ENCODE measurements around the gene VOPP1. TPM values are rescaled to one million over a fixed set of nuclear protein-coding genes. Genes with fewer than 3 reads are reported as not detected.

VOPP1 gene
- total and polyA plus RNA-seq, 2 experiments from 2014 or later: 27.5 to 86.5 TPM

- Histone ChIP-seq H3K79me2 (ENCODE audit: insufficient read depth) (peaks cover 100% of the 10 kb centered on the region), H3K9me2 (ENCODE audit: insufficient read depth) (no peaks in the 10 kb centered on the region), H3K9me3 (ENCODE audit: low read depth) (no peaks in the 10 kb centered on the region), H3F3A (ENCODE audit: insufficient read depth) (peaks cover 25% of the 10 kb centered on the region; the same call in 1 of the 2 replicates), H2AFZ (no peak overlapping the region), H3K4me3 (no peak overlapping the region), H3K27me3 (replicated peaks; ENCODE audit: insufficient read depth) (no peaks in the 10 kb centered on the region), H3K9ac (no peak overlapping the region), H3K4me2 (ENCODE audit: unreplicated experiment) (no peak overlapping the region), H3K36me3 (ENCODE audit: low read depth) (no peaks in the 10 kb centered on the region), H4K20me1 (ENCODE audit: insufficient read depth) (peaks cover 4% of the 10 kb centered on the region), H3K27ac (no peak overlapping the region), H3K4me1 (ENCODE audit: insufficient read depth) (peaks cover 30% of the 10 kb centered on the region)
- 75 to 85% methylated on average over 7 of the region's 7 CpGs for WGBS, 2 experiments (ENCODE audit: low coverage in 1 of 2, low lambda C conversion rate in 2 of 2, missing lambda C conversion rate in 2 of 2)
- no peak for TF ChIP-seq EZH2phosphoT487 (IDR thresholded peaks at IDR 0.05; ENCODE audit: insufficient read depth, low read depth)
- no peak for TF ChIP-seq EZH2 (IDR thresholded peaks at IDR 0.05; ENCODE audit: insufficient read depth, poor library complexity, severe bottlenecking)
- in situ Hi-C loops (cut with MboI): no loop called here
- DNase-seq: no peak
Measured at GRCh38 chr7:55548295-55548731, 24.0 kb downstream of the VOPP1 start.

GRCh38 chr7:55546814-55547213, 25.5 kb downstream of the VOPP1 start:
- in situ Hi-C loops (cut with MboI): no loop called here
- WGBS, 2 experiments (ENCODE audit: low coverage in 1 of 2, low lambda C conversion rate in 2 of 2, missing lambda C conversion rate in 2 of 2): 16 to 19% methylated on average over 5 of the region's 5 CpGs
- H2AFZ ChIP-seq: no peak overlapping the region
- H3K79me2 ChIP-seq (ENCODE audit: insufficient read depth): peaks cover 100% of the 10 kb centered on the region
- peak overlapping the region; percentile 57 for H3K4me2 ChIP-seq (ENCODE audit: unreplicated experiment)
- TF ChIP-seq EZH2 (IDR thresholded peaks at IDR 0.05; ENCODE audit: insufficient read depth, poor library complexity, severe bottlenecking) (no peak), EZH2phosphoT487 (IDR thresholded peaks at IDR 0.05; ENCODE audit: insufficient read depth, low read depth) (no peak)
- H3K4me1 ChIP-seq (ENCODE audit: insufficient read depth): peaks cover 24% of the 10 kb centered on the region
- H3K4me3 ChIP-seq: no peak overlapping the region
- peaks cover 4% of the 10 kb centered on the region for H4K20me1 ChIP-seq (ENCODE audit: insufficient read depth)
- H3K9ac ChIP-seq: no peak overlapping the region
- no peaks in the 10 kb centered on the region for H3K9me3 ChIP-seq (ENCODE audit: low read depth)
- peaks cover 21% of the 10 kb centered on the region; the same call in 1 of the 2 replicates for H3F3A ChIP-seq (ENCODE audit: insufficient read depth)
- no peak overlapping the region for H3K27ac ChIP-seq
- no peaks in the 10 kb centered on the region for H3K27me3 ChIP-seq (replicated peaks; ENCODE audit: insufficient read depth)
- peak; percentile 94 for DNase-seq
- H3K36me3 ChIP-seq (ENCODE audit: low read depth): no peaks in the 10 kb centered on the region
- H3K9me2 ChIP-seq (ENCODE audit: insufficient read depth): no peaks in the 10 kb centered on the region

GRCh38 chr7:55545496-55545895, 26.8 kb downstream of the VOPP1 start:
- Histone ChIP-seq H3K36me3 (ENCODE audit: low read depth) (no peaks in the 10 kb centered on the region), H3K4me3 (no peak overlapping the region), H4K20me1 (ENCODE audit: insufficient read depth) (peaks cover 7% of the 10 kb centered on the region), H3K9ac (no peak overlapping the region), H2AFZ (no peak overlapping the region), H3K4me1 (ENCODE audit: insufficient read depth) (peaks cover 24% of the 10 kb centered on the region), H3K4me2 (ENCODE audit: unreplicated experiment) (peak overlapping the region; percentile 26), H3K9me2 (ENCODE audit: insufficient read depth) (no peaks in the 10 kb centered on the region), H3F3A (ENCODE audit: insufficient read depth) (peaks cover 21% of the 10 kb centered on the region; the same call in 1 of the 2 replicates), H3K9me3 (ENCODE audit: low read depth) (no peaks in the 10 kb centered on the region), H3K27me3 (replicated peaks; ENCODE audit: insufficient read depth) (no peaks in the 10 kb centered on the region), H3K27ac (peak overlapping the region; percentile 14; the same call in 1 of the 2 replicates), H3K79me2 (ENCODE audit: insufficient read depth) (peaks cover 100% of the 10 kb centered on the region)
- 60 to 64% methylated on average over 6 of the region's 6 CpGs for WGBS, 2 experiments (ENCODE audit: low coverage in 1 of 2, low lambda C conversion rate in 2 of 2, missing lambda C conversion rate in 2 of 2)
- DNase-seq: peak; percentile 78
- TF ChIP-seq EZH2phosphoT487 (IDR thresholded peaks at IDR 0.05; ENCODE audit: insufficient read depth, low read depth) (no peak), EZH2 (IDR thresholded peaks at IDR 0.05; ENCODE audit: insufficient read depth, poor library complexity, severe bottlenecking) (no peak)
- in situ Hi-C loops (cut with MboI): no loop called here

GRCh38 chr7:55540226-55540858, 32.0 kb downstream of the VOPP1 start:
- Histone ChIP-seq H3K27me3 (replicated peaks; ENCODE audit: insufficient read depth) (no peaks in the 10 kb centered on the region), H3K4me1 (ENCODE audit: insufficient read depth) (peaks cover 21% of the 10 kb centered on the region), H3K4me2 (ENCODE audit: unreplicated experiment) (no peak overlapping the region), H3K9ac (no peak overlapping the region), H3K36me3 (ENCODE audit: low read depth) (no peaks in the 10 kb centered on the region), H2AFZ (no peak overlapping the region), H3K4me3 (no peak overlapping the region), H3K27ac (no peak overlapping the region), H3K9me3 (ENCODE audit: low read depth) (no peaks in the 10 kb centered on the region), H4K20me1 (ENCODE audit: insufficient read depth) (peaks cover 11% of the 10 kb centered on the region), H3K79me2 (ENCODE audit: insufficient read depth) (peaks cover 97% of the 10 kb centered on the region), H3K9me2 (ENCODE audit: insufficient read depth) (no peaks in the 10 kb centered on the region), H3F3A (ENCODE audit: insufficient read depth) (peaks cover 15% of the 10 kb centered on the region)
- in situ Hi-C loops (cut with MboI): no loop called here
- TF ChIP-seq EZH2 (IDR thresholded peaks at IDR 0.05; ENCODE audit: insufficient read depth, poor library complexity, severe bottlenecking) (no peak), EZH2phosphoT487 (IDR thresholded peaks at IDR 0.05; ENCODE audit: insufficient read depth, low read depth) (no peak)
- 97% methylated on average over 17 to 20 of the region's 20 CpGs for WGBS, 2 experiments (ENCODE audit: low coverage in 1 of 2, low lambda C conversion rate in 2 of 2, missing lambda C conversion rate in 2 of 2)
- DNase-seq: no peak

Data from GM23248 (cell line).